GM12874 (cell line): ENCODE results near the gene CCNE1.

Source experiments
- TF ChIP-seq, protein P1 (sequence below): IDR thresholded peaks from 2 replicates; pipeline ENCODE4 v1.5.1; 2011; ENCODE audit warnings: low read depth, mild to moderate bottlenecking, control low read depth, low read length, moderate library complexity; ENCODE audit not compliant: insufficient read depth

CCNE1 gene

DNA sequence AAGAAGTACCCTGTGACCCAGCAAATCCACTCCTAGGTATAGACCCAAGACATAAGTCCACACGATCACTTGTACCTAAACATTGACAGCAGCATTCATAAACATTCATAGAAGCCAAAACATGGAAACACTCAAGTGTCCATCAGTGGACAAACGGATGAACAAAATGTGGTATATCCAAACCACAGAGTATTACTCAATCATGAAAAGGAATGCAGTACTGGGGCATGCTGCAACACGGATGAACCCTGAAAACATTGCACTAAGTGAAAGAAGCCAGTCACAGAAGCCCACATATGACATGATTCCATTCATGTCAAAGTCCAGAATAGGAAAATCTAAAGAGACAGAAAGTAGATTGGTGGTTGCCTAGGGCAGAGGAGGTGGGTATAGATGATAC lies 22.8 kb upstream of the CCNE1 start:
- TF ChIP-seq, protein P1, sequence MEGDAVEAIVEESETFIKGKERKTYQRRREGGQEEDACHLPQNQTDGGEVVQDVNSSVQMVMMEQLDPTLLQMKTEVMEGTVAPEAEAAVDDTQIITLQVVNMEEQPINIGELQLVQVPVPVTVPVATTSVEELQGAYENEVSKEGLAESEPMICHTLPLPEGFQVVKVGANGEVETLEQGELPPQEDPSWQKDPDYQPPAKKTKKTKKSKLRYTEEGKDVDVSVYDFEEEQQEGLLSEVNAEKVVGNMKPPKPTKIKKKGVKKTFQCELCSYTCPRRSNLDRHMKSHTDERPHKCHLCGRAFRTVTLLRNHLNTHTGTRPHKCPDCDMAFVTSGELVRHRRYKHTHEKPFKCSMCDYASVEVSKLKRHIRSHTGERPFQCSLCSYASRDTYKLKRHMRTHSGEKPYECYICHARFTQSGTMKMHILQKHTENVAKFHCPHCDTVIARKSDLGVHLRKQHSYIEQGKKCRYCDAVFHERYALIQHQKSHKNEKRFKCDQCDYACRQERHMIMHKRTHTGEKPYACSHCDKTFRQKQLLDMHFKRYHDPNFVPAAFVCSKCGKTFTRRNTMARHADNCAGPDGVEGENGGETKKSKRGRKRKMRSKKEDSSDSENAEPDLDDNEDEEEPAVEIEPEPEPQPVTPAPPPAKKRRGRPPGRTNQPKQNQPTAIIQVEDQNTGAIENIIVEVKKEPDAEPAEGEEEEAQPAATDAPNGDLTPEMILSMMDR = no peak

DNA sequence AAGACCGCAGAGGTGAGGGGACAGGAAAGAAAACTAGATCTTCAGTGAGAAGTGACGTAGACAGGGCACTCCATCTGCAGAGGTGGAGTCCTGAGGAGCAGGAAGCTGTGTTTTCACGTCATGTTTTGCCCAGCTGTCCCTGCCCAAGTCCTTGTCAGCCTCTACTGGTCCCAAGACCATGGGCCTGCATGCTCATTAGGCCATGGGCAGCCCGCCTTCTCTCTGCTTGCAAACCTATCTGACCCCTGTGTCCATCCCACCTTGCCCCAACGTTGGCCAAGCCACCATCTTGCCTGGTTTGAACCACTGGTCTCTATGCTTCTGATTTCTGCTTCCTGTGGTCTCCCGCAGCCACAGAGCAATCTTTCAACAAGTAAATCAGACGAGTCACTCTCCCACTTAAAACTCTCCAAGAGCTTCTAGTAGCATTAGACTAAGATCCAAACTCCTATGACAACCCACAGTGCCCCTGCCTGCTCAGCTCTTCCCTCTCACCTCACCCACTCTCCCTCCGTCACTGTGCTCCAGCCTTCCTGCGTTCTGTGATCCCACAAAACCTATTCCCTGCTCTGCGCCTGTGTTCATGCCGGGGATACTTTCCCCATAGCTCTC lies 18.6 kb upstream of the CCNE1 start:
- TF ChIP-seq, protein P1 = no peak

DNA sequence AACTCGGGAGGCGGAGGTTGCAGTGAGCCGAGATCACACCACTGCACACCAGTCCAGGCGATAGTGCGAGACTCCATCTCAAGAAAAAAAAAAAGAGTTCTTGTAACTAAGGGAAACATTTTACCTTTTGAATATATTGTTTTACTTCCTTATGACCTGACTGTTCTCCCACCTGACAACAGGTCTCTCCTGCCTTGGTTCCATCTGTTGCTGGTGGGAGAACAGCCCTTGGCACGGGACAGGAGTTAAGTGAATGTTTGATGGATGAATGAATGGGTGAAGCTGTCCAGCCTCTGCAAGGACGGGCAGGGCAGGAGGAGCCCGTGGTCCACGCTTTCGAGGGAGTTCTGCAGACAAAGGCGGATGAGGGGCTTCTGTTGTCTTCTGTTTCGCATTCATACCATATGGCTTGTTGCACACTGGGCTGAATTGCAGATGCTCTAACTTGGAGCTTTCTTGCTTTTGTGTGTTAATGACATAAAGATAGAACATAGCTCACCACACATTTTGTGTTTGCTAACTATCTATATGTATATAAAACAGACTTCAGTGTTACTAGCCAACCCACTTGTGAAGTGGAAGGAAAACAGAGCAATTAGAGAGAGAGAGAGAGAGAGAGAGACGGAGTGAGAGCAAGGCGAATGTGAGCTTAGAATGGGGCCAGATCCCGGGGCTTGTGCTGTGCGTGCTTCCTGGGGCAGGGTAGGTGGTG lies 16.2 kb upstream of the CCNE1 start:
- TF ChIP-seq, protein P1 = no peak

DNA sequence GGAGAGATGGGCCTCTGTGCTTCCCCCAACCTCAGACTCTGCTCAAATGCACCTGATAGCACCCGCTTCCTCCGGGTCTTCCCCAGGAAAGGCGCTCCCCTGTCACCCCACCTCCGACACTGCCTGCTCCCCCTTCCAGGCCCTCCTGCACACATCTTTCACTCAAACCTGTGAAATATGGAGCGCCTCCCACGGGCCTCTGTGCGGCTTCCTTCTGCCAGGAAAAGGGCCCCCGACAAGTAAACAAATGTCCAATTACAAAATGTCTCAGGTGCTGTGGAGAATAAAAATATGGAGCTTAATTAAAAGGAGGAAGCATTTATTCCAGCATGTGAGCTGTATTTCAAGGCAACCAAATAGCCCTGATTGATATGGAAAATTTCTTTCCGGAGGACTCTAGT lies 15.6 kb upstream of the CCNE1 start:
- TF ChIP-seq, protein P1 = no peak

DNA sequence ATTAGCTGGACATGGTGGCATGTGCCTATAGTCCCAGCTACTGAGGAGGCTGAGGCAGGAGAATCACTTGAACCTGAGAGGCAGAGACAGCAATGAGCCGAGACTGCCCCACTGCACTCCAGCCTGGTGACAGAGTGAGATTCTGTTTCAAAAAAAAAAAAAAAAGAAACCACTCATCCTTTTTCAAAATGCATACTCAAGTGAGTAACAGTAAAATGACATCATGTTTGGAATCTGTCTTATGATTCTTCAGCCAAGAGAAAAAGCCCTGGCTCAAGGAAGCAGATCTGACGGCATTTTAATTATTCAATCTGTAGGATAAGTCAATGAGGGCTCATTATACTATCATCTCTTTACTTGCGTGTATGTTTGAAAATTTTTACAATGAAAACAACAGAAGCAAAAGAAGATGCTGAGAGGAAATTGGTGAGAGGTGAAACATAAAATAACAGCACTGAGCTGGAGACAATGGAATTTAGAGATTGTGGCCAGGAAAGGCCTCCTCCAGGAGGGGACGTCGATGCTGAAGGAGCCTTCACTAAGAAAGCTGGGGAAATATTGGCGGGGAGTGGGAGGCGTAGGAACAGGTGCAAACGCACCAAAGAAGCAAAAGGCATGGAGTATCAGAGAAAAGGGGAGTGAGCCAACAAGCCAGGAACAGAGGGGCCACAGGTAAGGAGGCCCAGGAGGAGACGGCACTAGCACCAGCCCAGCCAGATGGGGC lies 12.9 kb upstream of the CCNE1 start:
- TF ChIP-seq, protein P1 = no peak

DNA sequence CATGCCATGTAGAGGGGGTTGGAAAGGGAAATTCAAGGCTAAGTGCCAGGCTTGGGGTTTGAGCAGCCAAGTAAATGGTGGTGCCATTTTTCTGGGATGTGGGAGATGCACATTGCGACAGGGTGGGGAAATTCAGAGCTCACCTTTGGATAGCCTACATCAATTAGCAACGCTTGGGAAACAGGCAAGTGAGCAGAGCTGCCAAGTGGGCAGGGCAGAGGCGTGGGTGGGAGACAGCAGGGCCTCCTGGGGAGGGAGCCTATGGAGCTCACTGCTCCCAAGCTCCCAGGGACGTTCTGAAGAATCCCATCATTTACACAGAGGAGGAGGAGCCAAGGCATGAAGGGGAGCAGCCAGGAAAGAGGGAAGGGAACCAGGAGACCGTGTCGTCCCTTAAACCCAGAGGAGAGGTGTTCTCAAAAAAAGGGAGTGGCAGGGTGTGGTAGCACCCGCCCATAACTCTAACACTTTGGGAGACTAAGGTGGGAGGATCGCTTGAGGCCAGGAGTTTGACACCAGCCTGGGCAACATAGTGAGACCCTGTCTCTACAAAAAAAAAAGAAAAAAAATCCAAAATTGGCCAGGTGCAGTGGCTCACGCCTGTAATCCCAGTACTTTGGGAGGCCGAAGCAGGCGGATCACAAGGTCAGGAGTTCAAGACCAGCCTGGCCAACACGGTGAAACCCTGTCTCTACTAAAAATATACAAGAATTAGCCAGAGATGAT lies 11.5 kb upstream of the CCNE1 start:
- TF ChIP-seq, protein P1 = no peak

DNA sequence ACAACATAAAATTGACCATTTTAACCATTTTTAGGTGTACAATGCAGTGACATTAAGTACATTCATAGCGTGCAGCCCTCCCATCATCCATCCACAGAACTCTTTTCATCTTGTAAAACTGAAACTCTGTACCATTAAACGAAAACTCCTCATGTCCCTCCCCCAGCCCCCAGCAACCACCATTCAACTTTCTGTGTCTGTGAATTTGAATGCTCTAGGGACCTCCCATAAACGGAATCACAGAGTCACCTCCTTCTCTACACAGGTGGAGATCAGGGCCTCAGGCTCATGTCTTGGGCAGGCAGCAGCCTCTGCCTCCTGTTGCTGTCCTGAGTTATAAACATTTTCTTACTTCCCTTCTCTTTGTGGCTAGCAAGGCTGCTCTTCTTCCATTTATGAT lies 7.3 kb upstream of the CCNE1 start:
- TF ChIP-seq, protein P1 = no peak
